IMR-90 (cell line): Measurements from ENCODE around the gene GATA5.

Experiments used
- CTCF ChIP-seq: conservative IDR thresholded peaks from 2 replicates; pipeline ENCODE4 v1.5.1; 2012; ENCODE audit warnings: mild to moderate bottlenecking, low read depth, low read length, improper control_type of control experiment
- ELK1 ChIP-seq: fragments of 150-350 bp; IDR thresholded peaks from 2 replicates; pipeline ENCODE4 v1.6.1; 2016; ENCODE audit warnings: low read depth, mild to moderate bottlenecking, low read length, moderate library complexity, borderline replicate concordance
- MXI1 ChIP-seq: IDR thresholded peaks from 2 replicates; pipeline ENCODE4 v1.6.1; 2012; ENCODE audit warnings: low read depth, mild to moderate bottlenecking, low read length, moderate library complexity, borderline replicate concordance

GRCh38 chr20:62445553-62446340 lies 30.0 kb downstream of the GATA5 start:
- no peak for TF ChIP-seq ELK1
- TF ChIP-seq CTCF = no peak
- TF ChIP-seq MXI1 = no peak
